SK-N-SH (cell line): ENCODE measurements around the gene DNAJA2.

ENCODE experiments used
- CTCF ChIP-seq: fragments of 200-600 bp; sonication (generic); IDR thresholded peaks from 2 replicates; pipeline ENCODE4 v1.6.1; 2017; ENCODE audit warnings: antibody characterized with exemption, mild to moderate bottlenecking, moderate library complexity
- ELF1 ChIP-seq: IDR thresholded peaks from 2 replicates; pipeline ENCODE4 v1.4.0; 2012
- EP300 ChIP-seq, 2 experiments: IDR thresholded peaks; 2 replicates each; pipeline versions ENCODE4 v1.4.0 to v1.6.1; 2012; ENCODE audit warnings: borderline replicate concordance in 1 of 2, low read depth in 1 of 2, low read length in 1 of 2
- MEF2A ChIP-seq: IDR thresholded peaks from 2 replicates; pipeline ENCODE4 v1.4.0; 2012; ENCODE audit warnings: low read depth, borderline replicate concordance
- TEAD4 ChIP-seq: IDR thresholded peaks from 2 replicates; pipeline ENCODE4 v1.4.0; 2012; ENCODE audit warnings: mild to moderate bottlenecking, borderline replicate concordance; ENCODE audit not compliant: insufficient read depth
- YY1 ChIP-seq: IDR thresholded peaks from 2 replicates; pipeline ENCODE4 v1.4.0; 2012; ENCODE audit warnings: low read depth, mild to moderate bottlenecking

GRCh38 chr16:46920402-46921068 is 52.9 kb downstream of the DNAJA2 start:
- TF ChIP-seq EP300 (IDR thresholded peaks at IDR 0.05; ENCODE audit: borderline replicate concordance in 1 of 2, low read depth in 1 of 2, low read length in 1 of 2) (no peak), TEAD4 (no peak), YY1 (no peak), MEF2A (no peak), ELF1 (no peak), CTCF (no peak)
